ENCODE results near the gene LGI4. TPM values are rescaled to one million over a fixed set of nuclear protein-coding genes. Genes with fewer than 3 reads are reported as not detected.

LGI4 gene
- total RNA-seq, 1 experiment from 2014 or later = not detected

DNA sequence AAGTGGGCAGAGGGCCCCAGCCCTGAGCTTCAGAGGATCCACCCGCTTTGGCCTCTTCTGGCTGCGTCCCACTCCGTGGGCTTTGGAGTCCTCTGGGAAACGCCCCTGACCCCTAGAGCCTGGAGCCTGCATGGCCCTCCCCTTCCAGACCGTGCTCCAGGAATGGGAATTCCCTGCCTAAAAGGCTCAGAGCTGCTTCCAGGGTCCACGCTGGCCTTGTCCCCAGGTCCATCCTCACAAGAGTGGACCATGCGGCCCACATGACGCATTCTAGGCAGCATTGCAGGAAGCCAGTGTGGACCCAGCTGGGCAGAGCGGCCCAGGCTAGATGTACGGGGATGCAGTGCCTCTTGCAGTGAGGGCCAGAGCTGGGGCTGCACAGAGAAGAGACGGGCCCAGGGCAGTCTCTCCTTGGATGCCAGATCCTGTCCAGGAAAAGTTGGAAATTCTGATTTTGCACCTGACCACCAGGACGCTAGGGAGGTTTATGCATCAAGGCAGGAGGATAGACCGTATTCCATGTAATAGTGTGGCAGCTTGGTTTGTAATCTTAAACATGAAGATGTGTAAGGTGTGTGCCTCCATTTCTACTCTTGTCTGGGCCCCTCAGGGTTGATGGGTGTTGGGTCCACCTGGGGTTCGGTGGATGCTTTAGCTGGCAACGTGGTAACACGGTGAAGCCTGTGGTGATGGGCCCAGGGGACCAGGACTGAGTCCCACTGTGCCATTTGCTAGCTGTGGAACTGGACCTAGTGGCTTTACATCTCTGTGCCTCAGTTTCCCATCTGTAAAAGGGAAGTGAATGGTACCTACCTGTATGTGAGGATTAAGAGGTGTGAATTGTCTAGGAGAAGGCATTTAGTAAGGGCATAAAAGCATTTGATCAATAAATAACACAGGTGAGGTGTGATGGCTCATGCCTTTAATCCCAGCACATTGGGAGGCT is 34.0 kb downstream of the LGI4 start:
- no peaks in the 10 kb centered on the region for H3K9me3 ChIP-seq (ENCODE audit: low read depth, low read length, poor library complexity, severe bottlenecking)
- ChIA-PET CTCF (interaction anchor here (0.6 kb wide), 1 partner anchor 40 kb away, joined by 3 read pairs; no protein-coding TSS in a partner anchor), POLR2A (ENCODE audit: low non-redundant PET) (no interaction called here)
- TF ChIP-seq EZH2 (IDR thresholded peaks at IDR 0.05; ENCODE audit: borderline replicate concordance, low read depth, low read length, poor library complexity, severe bottlenecking) = no peak
- TF ChIP-seq, protein P1, sequence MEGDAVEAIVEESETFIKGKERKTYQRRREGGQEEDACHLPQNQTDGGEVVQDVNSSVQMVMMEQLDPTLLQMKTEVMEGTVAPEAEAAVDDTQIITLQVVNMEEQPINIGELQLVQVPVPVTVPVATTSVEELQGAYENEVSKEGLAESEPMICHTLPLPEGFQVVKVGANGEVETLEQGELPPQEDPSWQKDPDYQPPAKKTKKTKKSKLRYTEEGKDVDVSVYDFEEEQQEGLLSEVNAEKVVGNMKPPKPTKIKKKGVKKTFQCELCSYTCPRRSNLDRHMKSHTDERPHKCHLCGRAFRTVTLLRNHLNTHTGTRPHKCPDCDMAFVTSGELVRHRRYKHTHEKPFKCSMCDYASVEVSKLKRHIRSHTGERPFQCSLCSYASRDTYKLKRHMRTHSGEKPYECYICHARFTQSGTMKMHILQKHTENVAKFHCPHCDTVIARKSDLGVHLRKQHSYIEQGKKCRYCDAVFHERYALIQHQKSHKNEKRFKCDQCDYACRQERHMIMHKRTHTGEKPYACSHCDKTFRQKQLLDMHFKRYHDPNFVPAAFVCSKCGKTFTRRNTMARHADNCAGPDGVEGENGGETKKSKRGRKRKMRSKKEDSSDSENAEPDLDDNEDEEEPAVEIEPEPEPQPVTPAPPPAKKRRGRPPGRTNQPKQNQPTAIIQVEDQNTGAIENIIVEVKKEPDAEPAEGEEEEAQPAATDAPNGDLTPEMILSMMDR (conservative IDR thresholded peaks at IDR 0.05; ENCODE audit: low read depth, low read length) = no peak
- H3K4me1 ChIP-seq (ENCODE audit: insufficient read depth, low read length, poor library complexity, severe bottlenecking) = no peaks in the 10 kb centered on the region
- no peaks in the 10 kb centered on the region for H3K27me3 ChIP-seq (replicated peaks; ENCODE audit: insufficient read depth, low read depth, low read length, poor library complexity)
- intact Hi-C loops (cut with micrococcal nuclease; ENCODE audit: unreplicated experiment) = no loop called here
- DNase-seq (ENCODE audit: low spot score) = no peak
- no TSS peak for BruUV-seq (replicated peaks)
- H3K36me3 ChIP-seq (ENCODE audit: insufficient read depth, low read length, poor library complexity, severe bottlenecking) = no peaks in the 10 kb centered on the region
- no peak overlapping the region for H3K27ac ChIP-seq (ENCODE audit: low read depth, low read length, poor library complexity, severe bottlenecking)
- no peak overlapping the region for H3K4me3 ChIP-seq (ENCODE audit: low read depth, low read length, poor library complexity, severe bottlenecking)

DNA sequence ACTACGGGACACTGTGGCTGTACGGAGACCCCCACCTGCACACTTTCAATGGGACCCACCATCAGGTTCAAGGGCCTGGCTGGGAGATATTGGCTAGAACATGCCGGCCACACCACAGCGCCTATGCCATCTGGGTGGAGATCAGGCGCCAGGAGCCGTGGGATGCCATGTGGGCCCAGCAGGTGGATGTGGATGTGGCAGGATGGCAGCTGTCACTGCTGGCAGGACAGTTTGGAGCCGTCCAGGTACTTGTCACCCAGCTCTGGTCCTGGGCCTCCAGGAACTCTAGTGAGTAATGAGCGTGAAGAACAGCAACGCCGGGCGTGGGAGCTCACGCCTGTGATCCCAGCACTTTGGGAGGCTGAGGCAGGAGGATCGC is 35.0 kb downstream of the LGI4 start:
- ChIA-PET POLR2A (ENCODE audit: low non-redundant PET) (no interaction called here), CTCF (no interaction called here)
- no peaks in the 10 kb centered on the region for H3K9me3 ChIP-seq (ENCODE audit: low read depth, low read length, poor library complexity, severe bottlenecking)
- H3K4me3 ChIP-seq (ENCODE audit: low read depth, low read length, poor library complexity, severe bottlenecking) = no peak overlapping the region
- no peak overlapping the region for H3K27ac ChIP-seq (ENCODE audit: low read depth, low read length, poor library complexity, severe bottlenecking)
- no peaks in the 10 kb centered on the region for H3K27me3 ChIP-seq (replicated peaks; ENCODE audit: insufficient read depth, low read depth, low read length, poor library complexity)
- H3K36me3 ChIP-seq (ENCODE audit: insufficient read depth, low read length, poor library complexity, severe bottlenecking) = no peaks in the 10 kb centered on the region
- intact Hi-C loops (cut with micrococcal nuclease; ENCODE audit: unreplicated experiment) = no loop called here
- H3K4me1 ChIP-seq (ENCODE audit: insufficient read depth, low read length, poor library complexity, severe bottlenecking) = no peaks in the 10 kb centered on the region
- BruUV-seq (replicated peaks) = no TSS peak
- TF ChIP-seq EZH2 (IDR thresholded peaks at IDR 0.05; ENCODE audit: borderline replicate concordance, low read depth, low read length, poor library complexity, severe bottlenecking) = no peak
- TF ChIP-seq, protein P1 (conservative IDR thresholded peaks at IDR 0.05; ENCODE audit: low read depth, low read length) = no peak
- DNase-seq (ENCODE audit: low spot score) = no peak

DNA sequence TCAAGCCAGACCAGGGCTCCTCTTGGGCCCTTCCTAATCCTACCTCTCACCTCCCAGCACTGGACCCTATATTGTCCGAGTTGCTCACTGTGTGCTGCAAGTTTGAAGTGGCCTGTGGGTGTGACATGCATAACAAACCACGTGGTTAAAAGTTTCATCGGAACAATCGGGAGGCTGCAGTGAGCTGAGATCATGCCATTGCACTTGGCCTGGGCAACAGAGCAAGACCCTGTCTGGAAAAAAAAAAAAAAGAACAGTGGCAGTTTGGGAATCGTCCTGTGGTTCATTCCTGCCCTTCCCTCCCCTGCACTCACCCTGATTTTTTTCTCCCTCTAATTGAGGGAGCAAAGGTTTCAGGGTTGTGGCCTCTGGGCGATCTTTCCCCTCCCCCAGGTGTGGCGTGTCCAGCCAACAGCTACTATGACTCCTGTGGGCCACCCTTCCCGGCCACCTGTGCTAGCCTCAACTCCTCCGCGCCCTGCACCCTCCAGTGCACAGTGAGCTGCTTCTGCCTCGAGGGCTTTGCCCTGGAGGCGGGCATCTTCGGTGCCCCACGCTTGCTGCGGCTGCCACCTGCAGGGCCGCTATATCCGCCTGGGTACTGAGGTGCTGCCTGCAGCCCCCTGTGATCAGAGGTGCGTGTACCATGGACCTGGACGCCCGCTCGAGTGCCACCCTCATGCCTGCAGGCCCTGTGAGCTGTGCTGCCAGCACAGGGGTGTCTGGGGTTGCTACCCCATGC is 35.5 kb downstream of the LGI4 start:
- ChIA-PET POLR2A (ENCODE audit: low non-redundant PET) (no interaction called here), CTCF (no interaction called here)
- H3K9me3 ChIP-seq (ENCODE audit: low read depth, low read length, poor library complexity, severe bottlenecking) = no peaks in the 10 kb centered on the region
- DNase-seq (ENCODE audit: low spot score) = no peak
- H3K4me3 ChIP-seq (ENCODE audit: low read depth, low read length, poor library complexity, severe bottlenecking) = no peak overlapping the region
- intact Hi-C loops (cut with micrococcal nuclease; ENCODE audit: unreplicated experiment) = no loop called here
- H3K4me1 ChIP-seq (ENCODE audit: insufficient read depth, low read length, poor library complexity, severe bottlenecking) = no peaks in the 10 kb centered on the region
- no peaks in the 10 kb centered on the region for H3K36me3 ChIP-seq (ENCODE audit: insufficient read depth, low read length, poor library complexity, severe bottlenecking)
- no peaks in the 10 kb centered on the region for H3K27me3 ChIP-seq (replicated peaks; ENCODE audit: insufficient read depth, low read depth, low read length, poor library complexity)
- TF ChIP-seq EZH2 (IDR thresholded peaks at IDR 0.05; ENCODE audit: borderline replicate concordance, low read depth, low read length, poor library complexity, severe bottlenecking) = no peak
- TF ChIP-seq, protein P1 (conservative IDR thresholded peaks at IDR 0.05; ENCODE audit: low read depth, low read length) = no peak
- H3K27ac ChIP-seq (ENCODE audit: low read depth, low read length, poor library complexity, severe bottlenecking) = no peak overlapping the region
- BruUV-seq (replicated peaks) = no TSS peak

All from A673 (cell line).